Measurements from ENCODE around the gene RRAGC. TPM values are rescaled to one million over a fixed set of nuclear protein-coding genes. Genes with fewer than 3 reads are reported as not detected.

Gene RRAGC
- total RNA-seq, 3 donors from 2014 or later = 29.7 to 41.7 (median 32.5) TPM

- ATAC-seq (no peak), DNase-seq (no peak)
- intact Hi-C loops (cut with DNase I, micrococcal nuclease) = no loop called here
- no peaks in the 10 kb centered on the region for H3K4me1 ChIP-seq (ENCODE audit: low read depth)
- no peak for TF ChIP-seq CTCF (IDR thresholded peaks at IDR 0.05)
- H3K9me3 ChIP-seq = peaks cover 14% of the 10 kb centered on the region
- no peak overlapping the region for H3K4me3 ChIP-seq
- H3K36me3 ChIP-seq (ENCODE audit: low read depth) = no peaks in the 10 kb centered on the region
Measured at GRCh38 chr1:38790422-38791163, 69.0 kb downstream of the RRAGC start.

GRCh38 chr1:38789498-38790169 lies 69.9 kb downstream of the RRAGC start:
- Histone ChIP-seq H3K4me3 (no peak overlapping the region), H3K36me3 (ENCODE audit: low read depth) (no peaks in the 10 kb centered on the region), H3K9me3 (peaks cover 14% of the 10 kb centered on the region), H3K4me1 (ENCODE audit: low read depth) (no peaks in the 10 kb centered on the region)
- no peak for TF ChIP-seq CTCF (IDR thresholded peaks at IDR 0.05)
- no peak for ATAC-seq
- no peak for DNase-seq
- intact Hi-C loops (cut with DNase I, micrococcal nuclease) = no loop called here

GRCh38 chr1:38788341-38789336 lies 70.9 kb downstream of the RRAGC start:
- Histone ChIP-seq H3K4me3 (no peak overlapping the region), H3K9me3 (peaks cover 8% of the 10 kb centered on the region), H3K36me3 (ENCODE audit: low read depth) (no peaks in the 10 kb centered on the region), H3K4me1 (ENCODE audit: low read depth) (no peaks in the 10 kb centered on the region)
- TF ChIP-seq CTCF (IDR thresholded peaks at IDR 0.05) = no peak
- intact Hi-C loops (cut with DNase I, micrococcal nuclease) = no loop called here
- DNase-seq (no peak), ATAC-seq (no peak)

Other genes with a start within 250 kb of the RRAGC start
- gene MYCBP, start 13.6 kb upstream of the RRAGC start, total RNA-seq = 10 to 100 TPM; 21.4 to 37.4 (median 24.2) TPM
- 1 to 10 TPM in 2 of 3 donors, under 1 TPM in 1; 0.65 to 2.7 (median 1.2) TPM for gene GJA9, start 21.8 kb upstream of the RRAGC start, total RNA-seq
- 10 to 100 TPM; 16.6 to 50.5 (median 23.7) TPM for gene RHBDL2, start 82.1 kb upstream of the RRAGC start, total RNA-seq
- 10 to 100 TPM; 47.7 to 60.4 (median 54.5) TPM for gene AKIRIN1, start 131.5 kb upstream of the RRAGC start, total RNA-seq
- gene NDUFS5, start 166.6 kb upstream of the RRAGC start, total RNA-seq = 100 to 1,000 TPM; 167 to 224 (median 183) TPM

All from mucosa of descending colon (tissue), 3 donors.